H1 (cell line): ENCODE results near the gene TIFAB. TPM values are rescaled to one million over a fixed set of nuclear protein-coding genes. Genes with fewer than 3 reads are reported as not detected.

ENCODE experiments used
- CTCF ChIA-PET: fragments of 300-600 bp; sonication (Branson Sonifier 250); formaldehyde crosslinking; loops from one replicate; lab custom pipeline; 2021; ENCODE audit not compliant: partially characterized antibody; lab: Charles Lee
- POLR2A ChIA-PET: fragments of 300-600 bp; sonication (Branson Sonifier 250); formaldehyde crosslinking; loops from one replicate; lab custom pipeline; 2021; ENCODE audit warnings: inconsistent platforms; ENCODE audit not compliant: partially characterized antibody; lab: Charles Lee
- DNase-seq, 2 experiments: peaks; one replicate each; pipeline versions ENCODE4 v3.0.0 to v3.0.0-alpha.2; 2010 to 2022; ENCODE audit warnings: low spot score in 2 of 2, low read depth in 1 of 2, mixed read lengths in 1 of 2
- FAIRE-seq: peaks from 2 replicates; lab custom pipeline; 2011; peaks lifted over from hg19 to GRCh38; lab: Jason Lieb, UNC
- H2AFZ ChIP-seq: 2 replicates; pipeline ENCODE4 v1.8.1; 2012; ENCODE audit warnings: low read length, inconsistent platforms
- H2AK5ac ChIP-seq: 2 replicates; pipeline ENCODE4 v1.6.1; 2013; ENCODE audit warnings: low read depth, low read length
- H2BK120ac ChIP-seq: replicated peaks from 2 replicates; pipeline ENCODE3; 2013; ENCODE audit warnings: low read depth, low read length, inconsistent platforms
- H2BK12ac ChIP-seq: 2 replicates; pipeline ENCODE4 v1.6.1; 2013; ENCODE audit warnings: low read depth, low read length
- H2BK15ac ChIP-seq: 2 replicates; pipeline ENCODE4 v1.6.1; 2013; ENCODE audit warnings: low read length
- H2BK20ac ChIP-seq: 2 replicates; pipeline ENCODE4 v1.6.1; 2013; ENCODE audit warnings: low read length
- H2BK5ac ChIP-seq: 2 replicates; pipeline ENCODE4 v1.6.1; 2013; ENCODE audit warnings: low read depth, low read length
- H3K14ac ChIP-seq: 2 replicates; pipeline ENCODE4 v1.6.1; 2013; ENCODE audit warnings: inconsistent platforms; ENCODE audit not compliant: insufficient read length
- H3K18ac ChIP-seq: 2 replicates; pipeline ENCODE4 v1.6.1; 2013; ENCODE audit warnings: low read length; ENCODE audit errors: extremely low read depth
- H3K23ac ChIP-seq: 2 replicates; pipeline ENCODE4 v1.6.1; 2013; ENCODE audit warnings: inconsistent platforms; ENCODE audit not compliant: insufficient read length
- H3K23me2 ChIP-seq: 2 replicates; pipeline ENCODE4 v1.6.1; 2013; ENCODE audit warnings: low read depth, low read length
- H3K27ac ChIP-seq: 2 replicates; pipeline ENCODE4 v1.6.1; 2011; ENCODE audit warnings: low read depth, low read length, inconsistent platforms
- H3K27me3 ChIP-seq, 4 experiments: replicated peaks in 1 of 4; 1 replicate in 1 of 4; 2 replicates in 3 of 4; pipeline versions ENCODE4 v1.6.1 to v1.8.1; 2011 to 2013; ENCODE audit warnings: low read length in 3 of 4, mild to moderate bottlenecking in 3 of 4, inconsistent platforms in 2 of 4, mixed read lengths in 2 of 4, moderate library complexity in 1 of 4; ENCODE audit not compliant: control insufficient read depth in 3 of 4, insufficient read depth in 3 of 4; ENCODE audit errors: extremely low read depth in 1 of 4
- H3K36me3 ChIP-seq, 4 experiments: 2 replicates each; pipeline versions ENCODE4 v1.6.1 to v1.8.1; 2011 to 2013; ENCODE audit warnings: mild to moderate bottlenecking in 4 of 4, low read length in 3 of 4, moderate library complexity in 2 of 4, control low read depth in 1 of 4, inconsistent platforms in 1 of 4; ENCODE audit not compliant: insufficient read depth in 4 of 4, control insufficient read depth in 2 of 4
- H3K4ac ChIP-seq: replicated peaks from 2 replicates; pipeline ENCODE3; 2013; ENCODE audit warnings: low read length, low read depth, mixed read lengths, inconsistent platforms; ENCODE audit not compliant: insufficient read length
- H3K4me1 ChIP-seq, 4 experiments: replicated peaks in 1 of 4; 1 replicate in 1 of 4; 2 replicates in 3 of 4; pipeline versions ENCODE4 v1.6.1 to v1.8.1; 2011 to 2013; ENCODE audit warnings: low read length in 3 of 4, inconsistent platforms in 2 of 4, mixed read lengths in 1 of 4; ENCODE audit not compliant: insufficient read depth in 4 of 4, control insufficient read depth in 3 of 4
- H3K4me2 ChIP-seq, 2 experiments: 2 replicates each; pipeline versions ENCODE4 v1.6.1 to v1.8.1; 2011 to 2013; ENCODE audit warnings: low read depth in 2 of 2, low read length in 2 of 2, control low read depth in 1 of 2, inconsistent platforms in 1 of 2, mild to moderate bottlenecking in 1 of 2; ENCODE audit not compliant: insufficient read depth in 1 of 2
- H3K4me3 ChIP-seq, 4 experiments: fragments of 200-600, 300-600 bp in 1 of 4; sonication (generic), shearing (Covaris generic), sonication (Bioruptor Twin) in 1 of 4; 2 replicates each; pipeline versions ENCODE4 v1.5.1 to v1.8.1; 2011 to 2016; ENCODE audit warnings: low read length in 4 of 4, low read depth in 3 of 4, control low read depth in 2 of 4, inconsistent platforms in 2 of 4, mild to moderate bottlenecking in 2 of 4, mixed read lengths in 1 of 4, moderate library complexity in 1 of 4; ENCODE audit not compliant: insufficient read depth in 2 of 4; ENCODE audit errors: extremely low read depth in 1 of 4
- H3K56ac ChIP-seq: replicated peaks from 2 replicates; pipeline ENCODE3; 2013; ENCODE audit warnings: low read depth, mild to moderate bottlenecking, mixed read lengths, low read length, inconsistent platforms; ENCODE audit not compliant: insufficient read length
- H3K79me1 ChIP-seq: 2 replicates; pipeline ENCODE4 v1.6.1; 2013; ENCODE audit warnings: low read depth, low read length, control low read depth
- H3K79me2 ChIP-seq, 2 experiments: 2 replicates each; pipeline versions ENCODE4 v1.6.1 to v1.8.1; 2012 to 2013; ENCODE audit warnings: low read length in 2 of 2, mild to moderate bottlenecking in 2 of 2, inconsistent platforms in 1 of 2; ENCODE audit not compliant: insufficient read depth in 2 of 2, control insufficient read depth in 1 of 2
- H3K9ac ChIP-seq, 4 experiments: replicated peaks in 1 of 4; 1 replicate in 1 of 4; 2 replicates in 3 of 4; pipeline versions ENCODE4 v1.6.1 to v1.8.1; 2011 to 2013; ENCODE audit warnings: low read depth in 3 of 4, low read length in 3 of 4, control low read depth in 2 of 4, mild to moderate bottlenecking in 2 of 4, moderate library complexity in 2 of 4, inconsistent platforms in 1 of 4; ENCODE audit errors: extremely low read depth in 1 of 4
- H3K9me3 ChIP-seq, 2 experiments: 2 replicates each; pipeline versions ENCODE4 v1.6.1 to v1.8.1; 2012 to 2013; ENCODE audit warnings: mild to moderate bottlenecking in 2 of 2, moderate library complexity in 2 of 2, control low read depth in 1 of 2, inconsistent platforms in 1 of 2, low read depth in 1 of 2, low read length in 1 of 2, mixed read lengths in 1 of 2; ENCODE audit not compliant: insufficient read depth in 2 of 2
- H4K20me1 ChIP-seq, 2 experiments: replicated peaks in 1 of 2; 2 replicates each; pipeline versions ENCODE3 to v1.8.1; 2011 to 2013; ENCODE audit warnings: inconsistent platforms in 2 of 2, low read length in 2 of 2, mild to moderate bottlenecking in 1 of 2; ENCODE audit not compliant: insufficient read depth in 2 of 2, control insufficient read depth in 1 of 2
- H4K5ac ChIP-seq: 2 replicates; pipeline ENCODE4 v1.6.1; 2013; ENCODE audit warnings: low read length, low read depth, mixed read lengths, inconsistent platforms; ENCODE audit not compliant: insufficient read length
- H4K8ac ChIP-seq: 2 replicates; pipeline ENCODE4 v1.8.0; 2013; ENCODE audit warnings: mild to moderate bottlenecking, moderate library complexity, low read length, inconsistent platforms; ENCODE audit not compliant: insufficient read depth; ENCODE audit errors: extremely low read depth
- H4K91ac ChIP-seq: replicated peaks from 2 replicates; pipeline ENCODE3; 2013; ENCODE audit warnings: low read length, mixed read lengths, inconsistent platforms; ENCODE audit not compliant: insufficient read length
- BCL11A ChIP-seq, 2 experiments: IDR thresholded peaks; one replicate each; pipeline ENCODE4 v1.6.1; 2011; ENCODE audit warnings: low read depth in 2 of 2, low read length in 2 of 2, mild to moderate bottlenecking in 2 of 2
- BRCA1 ChIP-seq: IDR thresholded peaks from 2 replicates; pipeline ENCODE4 v1.6.1; 2012; ENCODE audit warnings: low read depth, low read length, improper control_type of control experiment
- CBX5 ChIP-seq: fragments of 300-800, 300-1000 bp; sonication (generic); IDR thresholded peaks from 2 replicates; pipeline ENCODE4 v1.7.1; 2016; ENCODE audit warnings: antibody characterized with exemption, low read length, low read depth
- CHD1 ChIP-seq: IDR thresholded peaks from 2 replicates; pipeline ENCODE4 v1.6.1; 2012; ENCODE audit warnings: low read depth, low read length, improper control_type of control experiment
- EGR1 ChIP-seq: IDR thresholded peaks from 2 replicates; pipeline ENCODE4 v1.6.1; 2011; ENCODE audit warnings: low read depth, low read length, borderline replicate concordance
- GABPA ChIP-seq: IDR thresholded peaks from 2 replicates; pipeline ENCODE4 v1.6.1; 2011; ENCODE audit warnings: mild to moderate bottlenecking, low read length, moderate library complexity, borderline replicate concordance; ENCODE audit not compliant: insufficient read depth
- HDAC6 ChIP-seq: IDR thresholded peaks from one replicate; pipeline ENCODE4 v1.7.1; 2012; ENCODE audit warnings: low read depth, mild to moderate bottlenecking, inconsistent platforms, low read length, moderate library complexity
- MAX ChIP-seq: IDR thresholded peaks from 2 replicates; pipeline ENCODE4 v1.6.1; 2012; ENCODE audit warnings: inconsistent platforms
- RAD21 ChIP-seq, 2 experiments: IDR thresholded peaks in 1 of 2; conservative IDR thresholded peaks in 1 of 2; 2 replicates each; pipeline ENCODE4 v1.6.1; 2011; ENCODE audit warnings: low read depth in 2 of 2, low read length in 2 of 2, improper control_type of control experiment in 1 of 2, inconsistent platforms in 1 of 2, mild to moderate bottlenecking in 1 of 2, moderate library complexity in 1 of 2
- RBBP5 ChIP-seq: IDR thresholded peaks from 2 replicates; pipeline ENCODE4 v1.7.1; 2012; ENCODE audit warnings: low read depth, mild to moderate bottlenecking, inconsistent platforms, low read length, moderate library complexity, borderline replicate concordance
- RFX5 ChIP-seq: IDR thresholded peaks from 2 replicates; pipeline ENCODE4 v1.6.1; 2011; ENCODE audit warnings: low read depth, low read length, improper control_type of control experiment, borderline replicate concordance
- SIN3A ChIP-seq, 2 experiments: IDR thresholded peaks in 1 of 2; conservative IDR thresholded peaks in 1 of 2; 2 replicates each; pipeline ENCODE4 v1.6.1; 2011 to 2012; ENCODE audit warnings: low read length in 2 of 2, improper control_type of control experiment in 1 of 2, low read depth in 1 of 2, mild to moderate bottlenecking in 1 of 2
- SIRT6 ChIP-seq: IDR thresholded peaks from one replicate; pipeline ENCODE4 v1.7.1; 2012; ENCODE audit warnings: low read length, inconsistent platforms
- WGBS, 2 experiments: shearing (Covaris generic) in 1 of 2; methylation state at CpG; one replicate each; pipeline versions ENCODE4 v1.1.6 to v1.1.7; 2013 to 2015; ENCODE audit warnings: low lambda C conversion rate in 2 of 2, mixed read lengths in 2 of 2, inconsistent platforms in 1 of 2, low coverage in 1 of 2, missing lambda C conversion rate in 1 of 2; ENCODE audit not compliant: insufficient replicate concordance in 2 of 2, insufficient coverage in 1 of 2, insufficient read length in 1 of 2; ENCODE audit errors: extremely low coverage in 1 of 2, missing lambda C conversion rate in 1 of 2; 5-methylcytosine and 5-hydroxymethylcytosine counted together
- polyA plus RNA-seq, 7 experiments: library from polyadenylated mRNA; depleted of rRNA in 3 of 7; stranded (reverse) in 5 of 7; unstranded in 2 of 7; fragments of >200 nt in 5 of 7; fragments of 200-250 nt in 2 of 7; gene quantifications; 1 replicate in 5 of 7; 2 replicates in 1 of 7; 4 replicates in 1 of 7; pipeline versions ENCODE4 v1.2.1 to v1.2.3, GENCODE V29; 2011 to 2013; ENCODE audit warnings: missing spikeins in 2 of 7, mixed read lengths in 2 of 7
- total RNA-seq: library from RNA; stranded (reverse); fragmentation: NEBNext Ultra II Directional; extraction: Animal tissue kit (Norgen Biotek cat#: 25700); gene quantifications from 2 replicates; pipeline ENCODE4 v1.2.1, GENCODE V29; 2021

TIFAB gene
- total and polyA plus RNA-seq, 2 of the 8 experiments (the other 6 are each of a cell fraction or from before 2014, with no cell fraction given) = not detected

- no peak for FAIRE-seq
- H2AK5ac ChIP-seq = no peak overlapping the region
- H3K79me1 ChIP-seq = no peaks in the 10 kb centered on the region; the same call in 1 of the 2 replicates
- H3K14ac ChIP-seq = no peak overlapping the region
- H2BK120ac ChIP-seq = no peak overlapping the region
- H3K9me3 ChIP-seq = no peaks in the 10 kb centered on the region
- peaks cover 0 to 6% (median 2%) of the 10 kb centered on the region in 4 experiments; a peak in 6 of 7 replicates for H3K4me1 ChIP-seq
- H3K4me3 ChIP-seq = no peak overlapping the region
- peaks cover 0 to 6% of the 10 kb centered on the region in 2 experiments for H4K20me1 ChIP-seq
- no peak overlapping the region for H3K9ac ChIP-seq
- DNase-seq = no peak
- H3K27ac ChIP-seq = no peak overlapping the region
- no peak overlapping the region for H4K5ac ChIP-seq
- WGBS, 2 experiments = 94% methylated on average over 5 of the region's 5 CpGs; no CpG with 5 or more reads in 1 of the 2 experiments
- no peaks in the 10 kb centered on the region for H3K79me2 ChIP-seq
- ChIA-PET POLR2A (no interaction called here), CTCF (interaction anchor here (1.2 to 21.6 kb wide), 3 partner anchors 8 to 79 kb away, joined by 5 to 778 read pairs (median 99); no protein-coding TSS in a partner anchor)
- H2BK5ac ChIP-seq = no peak overlapping the region
- H3K18ac ChIP-seq = no peak overlapping the region
- no peak overlapping the region for H3K4me2 ChIP-seq
- H2BK20ac ChIP-seq = no peak overlapping the region
- no peak overlapping the region for H3K56ac ChIP-seq
- H4K8ac ChIP-seq = no peak overlapping the region
- no peak overlapping the region for H3K23ac ChIP-seq
- no peak overlapping the region for H2BK15ac ChIP-seq
- H3K27me3 ChIP-seq = peaks cover 23 to 75% (median 51%) of the 10 kb centered on the region in 4 experiments
- H3K23me2 ChIP-seq = no peaks in the 10 kb centered on the region
- no peak overlapping the region for H4K91ac ChIP-seq
- no peak overlapping the region for H2AFZ ChIP-seq
- TF ChIP-seq SIN3A (conservative IDR thresholded peaks at IDR 0.05 in 1 of 2, IDR thresholded peaks at IDR 0.05 in 1 of 2; ENCODE audit: low read depth in 1 of 2, low read length in 2 of 2) (no peak), BRCA1 (no peak), RFX5 (no peak), RBBP5 (no peak), BCL11A (IDR thresholded peaks at IDR 0.05; ENCODE audit: low read depth in 2 of 2, low read length in 2 of 2) (no peak), GABPA (no peak), CHD1 (no peak), MAX (no peak), SIRT6 (no peak), RAD21 (IDR thresholded peaks at IDR 0.05 in 1 of 2, conservative IDR thresholded peaks at IDR 0.05 in 1 of 2; ENCODE audit: low read depth in 2 of 2, low read length in 2 of 2) (no peak), EGR1 (no peak), HDAC6 (no peak), CBX5 (no peak)
- H3K4ac ChIP-seq = no peak overlapping the region
- H2BK12ac ChIP-seq = no peak overlapping the region
- no peaks in the 10 kb centered on the region for H3K36me3 ChIP-seq
These were observed 20.0 kb upstream of the TIFAB start for GRCh38 chr5:135472141-135472540.
